Caco-2 (cell line): ENCODE results near the gene EPHB3. TPM values are rescaled to one million over a fixed set of nuclear protein-coding genes. Genes with fewer than 3 reads are reported as not detected.

Experiments used
- BruUV-seq: library from RNA; stranded (reverse); fragments of 400-500 nt; replicated peaks from 2 replicates; lab custom pipeline; 2021; lab: Mats Ljungman, UMichigan
- CTCF ChIA-PET: fragments of 300-600 bp; sonication (Branson Sonifier 250); formaldehyde crosslinking; loops from one replicate; lab custom pipeline; 2022; ENCODE audit warnings: antibody characterized with exemption; lab: Charles Lee
- POLR2A ChIA-PET: fragments of 300-600 bp; sonication (Branson Sonifier 250); formaldehyde crosslinking; loops from one replicate; lab custom pipeline; 2022; ENCODE audit warnings: antibody characterized with exemption; lab: Charles Lee
- DNase-seq, 2 experiments: peaks; one replicate each; pipeline versions ENCODE4 v3.0.0 to v3.0.0-alpha.2; 2020 to 2022
- H3K27me3 ChIP-seq: replicated peaks from 2 replicates; pipeline ENCODE4 v1.6.0; 2011; ENCODE audit warnings: low read length; ENCODE audit not compliant: control insufficient read depth, insufficient read depth
- H3K36me3 ChIP-seq: 2 replicates; pipeline ENCODE4 v1.5.1; 2011; ENCODE audit warnings: low read length; ENCODE audit not compliant: control insufficient read depth, insufficient read depth
- H3K4me1 ChIP-seq: fragments of 250-450 bp; sonication (Bioruptor Pico); 2 replicates; pipeline ENCODE4 v1.5.1; 2020; ENCODE audit warnings: mild to moderate bottlenecking
- H3K4me3 ChIP-seq: 2 replicates; pipeline ENCODE4 v1.5.1; 2011; ENCODE audit warnings: low read depth, mild to moderate bottlenecking, control low read depth, low read length
- H3K9me3 ChIP-seq: fragments of 250-450 bp; sonication (Bioruptor Pico); 2 replicates; pipeline ENCODE4 v1.5.1; 2020; ENCODE audit warnings: mild to moderate bottlenecking, moderate library complexity
- H3K27ac Mint-ChIP-seq: one replicate; pipeline ENCODE4 v1.8.0; 2022; ENCODE audit warnings: mixed read lengths; ENCODE audit not compliant: unreplicated experiment
- H3K27me3 Mint-ChIP-seq: one replicate; pipeline ENCODE4 v1.8.0; 2022; ENCODE audit warnings: mixed read lengths; ENCODE audit not compliant: insufficient read depth, unreplicated experiment
- H3K36me3 Mint-ChIP-seq: one replicate; pipeline ENCODE4 v1.8.0; 2022; ENCODE audit warnings: mild to moderate bottlenecking, mixed read lengths; ENCODE audit not compliant: insufficient read depth, unreplicated experiment
- H3K4me1 Mint-ChIP-seq: one replicate; pipeline ENCODE4 v1.8.0; 2022; ENCODE audit warnings: low read depth, mixed read lengths; ENCODE audit not compliant: unreplicated experiment
- H3K4me3 Mint-ChIP-seq: one replicate; pipeline ENCODE4 v1.8.0; 2022; ENCODE audit warnings: mild to moderate bottlenecking, moderate library complexity, mixed read lengths; ENCODE audit not compliant: unreplicated experiment
- H3K9me3 Mint-ChIP-seq: one replicate; pipeline ENCODE4 v1.8.0; 2022; ENCODE audit warnings: mixed read lengths; ENCODE audit not compliant: unreplicated experiment
- CTCF ChIP-seq, 2 experiments: fragments of 200-600 bp in 1 of 2; IDR thresholded peaks; 1 replicate in 1 of 2; 2 replicates in 1 of 2; pipeline versions ENCODE4 v1.5.1 to v1.8.0; 2011 to 2022; ENCODE audit warnings: antibody characterized with exemption in 1 of 2, control low read depth in 1 of 2, inconsistent platforms in 1 of 2, low read depth in 1 of 2, low read length in 1 of 2, mild to moderate bottlenecking in 1 of 2, moderate library complexity in 1 of 2; ENCODE audit not compliant: insufficient read depth in 1 of 2, severe bottlenecking in 1 of 2, unreplicated experiment in 1 of 2
- intact Hi-C: fragments of 100-400 bp; cut with micrococcal nuclease; formaldehyde crosslinking; loops from one replicate; pipeline ENCODE4 v1.10.0; 2022; ENCODE audit not compliant: unreplicated experiment
- total RNA-seq: library from RNA; stranded (reverse); gene quantifications from 2 replicates; pipeline ENCODE4 v1.2.3, GENCODE V29; 2022

EPHB3 gene
- total RNA-seq, 1 experiment from 2014 or later = 5.6 TPM

GRCh38 chr3:184561913-184562877, 610 bp downstream of the EPHB3 start:
- Histone ChIP-seq H3K4me3 (peak overlapping the region; percentile 80), H3K4me1 (peaks cover 25% of the 10 kb centered on the region), H3K36me3 (no peaks in the 10 kb centered on the region), H3K9me3 (no peaks in the 10 kb centered on the region), H3K27me3 (peaks cover 1% of the 10 kb centered on the region; the same call in 1 of the 2 replicates)
- Mint-ChIP-seq H3K27ac (no peak overlapping the region), H3K9me3 (no peaks in the 10 kb centered on the region), H3K4me3 (peak overlapping the region; percentile 47), H3K4me1 (peaks cover 24% of the 10 kb centered on the region), H3K27me3 (peaks cover 12% of the 10 kb centered on the region), H3K36me3 (peaks cover 10% of the 10 kb centered on the region)
- POLR2A ChIA-PET = interaction anchor here (0.5 to 1.6 kb wide), 4 partner anchors 58 to 331 kb away, joined by 3 to 9 read pairs (median 4); partner anchors contain the start of gene MAGEF1
- CTCF ChIA-PET = interaction anchor here (0.5 to 2.1 kb wide), 37 partner anchors 10 to 248 kb away, joined by 3 to 29 read pairs (median 6); no protein-coding TSS in a partner anchor
- intact Hi-C loops = loop anchor here (1.0 kb wide), 5 partner anchors 149 to 241 kb away; no protein-coding TSS in a partner anchor
- DNase-seq = no peak
- no TSS peak for BruUV-seq
- no peak for TF ChIP-seq CTCF (IDR thresholded peaks at IDR 0.05; ENCODE audit: insufficient read depth in 1 of 2, low read depth in 1 of 2, low read length in 1 of 2, severe bottlenecking in 1 of 2, unreplicated experiment in 1 of 2)

GRCh38 chr3:184562878-184563560, 1.4 kb downstream of the EPHB3 start:
- no peak for DNase-seq
- Histone ChIP-seq H3K27me3 (peaks cover 1% of the 10 kb centered on the region; the same call in 1 of the 2 replicates), H3K36me3 (no peaks in the 10 kb centered on the region), H3K4me1 (peaks cover 27% of the 10 kb centered on the region), H3K9me3 (no peaks in the 10 kb centered on the region), H3K4me3 (peak overlapping the region; percentile 80)
- H3K9me3 Mint-ChIP-seq = no peaks in the 10 kb centered on the region
- peaks cover 4% of the 10 kb centered on the region for H3K27me3 Mint-ChIP-seq
- POLR2A ChIA-PET = no interaction called here
- H3K36me3 Mint-ChIP-seq = peaks cover 10% of the 10 kb centered on the region
- H3K27ac Mint-ChIP-seq = no peak overlapping the region
- intact Hi-C loops = no loop called here
- H3K4me3 Mint-ChIP-seq = no peak overlapping the region
- CTCF ChIA-PET = no interaction called here
- no TSS peak for BruUV-seq
- peaks cover 24% of the 10 kb centered on the region for H3K4me1 Mint-ChIP-seq
- TF ChIP-seq CTCF (IDR thresholded peaks at IDR 0.05; ENCODE audit: insufficient read depth in 1 of 2, low read depth in 1 of 2, low read length in 1 of 2, severe bottlenecking in 1 of 2, unreplicated experiment in 1 of 2) = no peak

GRCh38 chr3:184563561-184563925, 2.0 kb downstream of the EPHB3 start:
- peaks cover 27% of the 10 kb centered on the region for H3K4me1 ChIP-seq
- CTCF ChIA-PET = no interaction called here
- no peak for TF ChIP-seq CTCF (IDR thresholded peaks at IDR 0.05; ENCODE audit: insufficient read depth in 1 of 2, low read depth in 1 of 2, low read length in 1 of 2, severe bottlenecking in 1 of 2, unreplicated experiment in 1 of 2)
- Mint-ChIP-seq H3K9me3 (no peaks in the 10 kb centered on the region), H3K27ac (no peak overlapping the region), H3K27me3 (peaks cover under 1% of the 10 kb centered on the region), H3K36me3 (peaks cover 10% of the 10 kb centered on the region), H3K4me3 (no peak overlapping the region), H3K4me1 (peaks cover 24% of the 10 kb centered on the region)
- POLR2A ChIA-PET = interaction anchor here (0.6 kb wide), 1 partner anchor 1620 kb away, joined by 5 read pairs; no protein-coding TSS in a partner anchor
- no peak for DNase-seq
- intact Hi-C loops = no loop called here
- no peak overlapping the region for H3K4me3 ChIP-seq
- H3K9me3 ChIP-seq = no peaks in the 10 kb centered on the region
- no peaks in the 10 kb centered on the region for H3K36me3 ChIP-seq
- TSS peak; percentile 59 for BruUV-seq
- no peaks in the 10 kb centered on the region for H3K27me3 ChIP-seq
